Measurements from ENCODE around the gene DOCK1.

Gene DOCK1

GRCh38 chr10:127492607-127493250 is 587.5 kb downstream of the DOCK1 start:
- no peak for DNase-seq

DNA sequence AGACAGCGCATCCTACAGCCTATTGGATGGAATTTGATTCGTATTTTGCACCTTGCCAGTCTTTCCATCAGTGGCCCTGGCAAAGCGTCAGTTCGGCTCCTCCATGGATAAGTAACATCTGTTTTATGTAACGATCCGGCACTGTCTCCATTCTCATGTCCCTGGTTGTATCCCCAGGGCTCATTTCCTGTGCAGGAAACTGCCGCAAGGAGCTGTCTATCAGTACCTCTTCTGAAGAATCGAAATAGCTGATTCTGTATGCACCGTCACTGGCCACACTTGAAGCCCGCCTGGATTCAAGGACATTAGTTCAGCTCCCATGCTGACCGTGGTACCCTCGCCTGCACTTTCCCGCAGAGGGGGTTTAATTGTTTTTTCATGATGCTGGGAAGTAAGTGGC is 590.8 kb downstream of the DOCK1 start:
- DNase-seq: peak; percentile 2

DNA sequence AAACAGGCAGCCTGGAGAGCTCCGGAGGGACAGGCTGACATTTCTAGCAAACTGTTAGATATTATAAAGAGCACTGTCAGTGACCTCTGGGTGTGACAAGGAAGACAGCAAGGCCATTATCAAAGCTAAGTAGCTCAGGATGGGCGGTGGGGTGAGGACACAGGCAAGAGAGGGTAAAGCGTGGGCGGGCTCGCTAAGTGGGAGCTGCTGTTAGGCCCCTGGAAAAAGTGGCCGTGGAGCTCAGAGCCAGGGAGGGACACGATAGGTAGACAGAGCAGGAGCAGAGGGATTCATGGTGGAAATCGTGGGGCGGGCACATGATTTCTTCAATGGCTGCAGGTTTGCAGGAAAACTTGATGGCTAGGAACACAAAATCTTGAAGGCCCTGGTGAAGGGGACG is 592.5 kb downstream of the DOCK1 start:
- DNase-seq: no peak

DNA sequence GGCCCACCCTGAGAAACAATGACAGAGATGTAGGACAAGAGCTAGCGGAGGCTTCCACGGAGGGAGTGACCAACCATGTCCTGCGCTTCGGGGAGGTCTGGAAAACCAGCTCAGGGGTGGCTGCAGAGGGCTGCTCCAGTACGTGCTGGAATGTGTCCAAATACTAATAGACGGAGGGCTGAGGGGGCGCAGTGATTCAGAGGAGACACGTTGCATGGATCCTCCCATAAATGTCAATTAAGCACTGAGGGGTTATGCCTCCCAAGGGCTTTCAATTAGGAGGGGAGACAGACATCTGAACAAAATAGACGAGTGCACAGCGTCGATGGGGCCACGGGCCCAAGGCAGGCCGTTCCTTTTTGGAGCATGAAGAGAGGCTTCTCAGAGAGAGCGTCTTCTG is 592.9 kb downstream of the DOCK1 start:
- DNase-seq: no peak

GRCh38 chr10:127500127-127500526 is 594.9 kb downstream of the DOCK1 start:
- DNase-seq: no peak
